GM12878 (cell line): ENCODE results near the gene OMD.

Source experiments
- CEBPZ ChIP-seq: fragments of 150-350 bp; IDR thresholded peaks from 2 replicates; pipeline ENCODE4 v1.6.1; 2016; ENCODE audit warnings: low read depth, low read length
- CHD2 ChIP-seq: IDR thresholded peaks from 2 replicates; pipeline ENCODE4 v1.6.1; 2011; ENCODE audit warnings: low read depth, low read length, improper control_type of control experiment, borderline replicate concordance
- CREB1 ChIP-seq: IDR thresholded peaks from 2 replicates; pipeline ENCODE4 v1.6.1; 2012; ENCODE audit warnings: low read depth, mild to moderate bottlenecking, inconsistent platforms
- CREM ChIP-seq: IDR thresholded peaks from 2 replicates; pipeline ENCODE4 v1.6.1; 2014; ENCODE audit warnings: antibody characterized with exemption, low read depth
- FOXM1 ChIP-seq: IDR thresholded peaks from 2 replicates; pipeline ENCODE4 v1.6.1; 2012; ENCODE audit warnings: low read depth, mild to moderate bottlenecking, inconsistent platforms, low read length, moderate library complexity
- MEF2A ChIP-seq: IDR thresholded peaks from 2 replicates; pipeline ENCODE4 v1.6.1; 2011; ENCODE audit warnings: low read depth, mild to moderate bottlenecking, low read length, moderate library complexity; ENCODE audit not compliant: insufficient read depth
- POLR2A ChIP-seq: IDR thresholded peaks from 2 replicates; pipeline ENCODE4 v1.6.1; 2011; ENCODE audit warnings: low read depth, mild to moderate bottlenecking, low read length
- RFX5 ChIP-seq: IDR thresholded peaks from 2 replicates; pipeline ENCODE4 v1.6.1; 2011; ENCODE audit warnings: low read depth, low read length, improper control_type of control experiment
- SMC3 ChIP-seq: IDR thresholded peaks from 2 replicates; pipeline ENCODE4 v1.6.1; 2011; ENCODE audit warnings: low read length, improper control_type of control experiment, borderline replicate concordance

- TF ChIP-seq CREM = no peak
- no peak for TF ChIP-seq CEBPZ
- TF ChIP-seq SMC3 = no peak
- TF ChIP-seq RFX5 = no peak
- TF ChIP-seq CHD2 = no peak
- no peak for TF ChIP-seq CREB1
- no peak for TF ChIP-seq FOXM1
- no peak for TF ChIP-seq POLR2A
- no peak for TF ChIP-seq MEF2A
These were observed 15.4 kb downstream of the OMD start for GRCh38 chr9:92408747-92409478.
